Activated naive CD4-positive, alpha-beta T cell treated with Interleukin-2 at 50 U/mL for 16 hours (primary cell): ENCODE measurements around the gene APOBEC3F.
"Not testable (repeated sequence)": the region's sequence is repeated elsewhere in the genome, so short reads cannot be mapped to it uniquely, and the experiment has no call there.

ENCODE experiments used
- DNase-seq: peaks from one replicate; pipeline ENCODE4 v3.0.0-alpha.2; 2020

Gene APOBEC3F

GRCh38 chr22:39028281-39028680, 12.4 kb upstream of the APOBEC3F start:
- no peak for DNase-seq

- no peak for DNase-seq
Observed at GRCh38 chr22:39029227-39029626, 11.4 kb upstream of the APOBEC3F start.

DNA sequence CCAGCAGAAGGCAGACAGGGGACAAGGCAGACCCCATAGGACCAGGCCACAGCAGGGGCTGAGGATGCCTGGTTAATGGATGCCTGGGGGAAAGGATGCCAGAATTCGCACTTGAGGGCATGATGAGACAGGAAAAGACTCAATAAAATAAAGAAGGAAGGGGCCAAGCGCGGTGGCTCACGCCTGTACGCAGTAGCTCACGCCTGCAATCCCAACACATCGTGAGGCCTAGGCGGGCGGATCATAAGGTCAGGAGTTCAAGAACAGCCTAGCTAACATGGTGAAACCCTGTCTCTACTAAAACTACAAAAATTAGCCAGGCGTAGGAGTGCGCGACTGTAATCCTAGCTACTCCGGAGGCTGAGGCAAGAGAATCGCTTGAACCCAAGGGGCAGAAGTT, 10.0 kb upstream of the APOBEC3F start:
- no peak for DNase-seq

DNA sequence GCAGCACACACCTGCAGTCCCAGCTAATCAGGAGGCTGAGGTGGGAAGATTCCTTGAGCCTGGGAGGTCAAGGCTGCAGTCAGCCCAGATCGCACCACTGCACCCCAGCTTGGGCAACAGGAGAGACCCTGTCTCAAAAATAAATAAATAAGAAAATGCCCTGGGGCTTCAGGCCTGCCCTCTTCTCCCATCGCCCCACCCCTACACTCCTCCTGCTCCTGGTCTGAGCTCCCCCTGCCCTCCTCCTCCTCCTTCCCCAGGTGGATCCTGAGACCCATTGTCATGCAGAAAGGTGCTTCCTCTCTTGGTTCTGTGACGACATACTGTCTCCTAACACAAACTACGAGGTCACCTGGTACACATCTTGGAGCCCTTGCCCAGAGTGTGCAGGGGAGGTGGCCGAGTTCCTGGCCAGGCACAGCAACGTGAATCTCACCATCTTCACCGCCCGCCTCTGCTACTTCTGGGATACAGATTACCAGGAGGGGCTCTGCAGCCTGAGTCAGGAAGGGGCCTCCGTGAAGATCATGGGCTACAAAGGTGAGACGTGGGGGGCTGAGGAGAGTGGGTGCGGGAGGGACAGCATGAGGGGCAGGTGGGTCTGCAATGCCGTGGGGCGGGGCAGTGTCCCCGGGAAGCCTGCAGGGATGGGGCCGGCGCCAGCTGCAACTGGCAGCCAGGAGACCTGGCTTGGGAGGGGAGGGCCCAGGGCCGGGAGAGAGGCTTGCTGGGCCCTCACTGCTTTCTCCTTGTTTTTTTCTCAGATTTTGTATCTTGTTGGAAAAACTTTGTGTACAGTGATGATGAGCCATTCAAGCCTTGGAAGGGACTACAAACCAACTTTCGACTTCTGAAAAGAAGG, 9.0 kb upstream of the APOBEC3F start:
- not testable (repeated sequence) for DNase-seq

- DNase-seq = not testable (repeated sequence)
Observed at GRCh38 chr22:39037071-39037470, 3.6 kb upstream of the APOBEC3F start.

- DNase-seq = no peak
Observed at GRCh38 chr22:39039306-39040126, 1.1 kb upstream of the APOBEC3F start.

DNA sequence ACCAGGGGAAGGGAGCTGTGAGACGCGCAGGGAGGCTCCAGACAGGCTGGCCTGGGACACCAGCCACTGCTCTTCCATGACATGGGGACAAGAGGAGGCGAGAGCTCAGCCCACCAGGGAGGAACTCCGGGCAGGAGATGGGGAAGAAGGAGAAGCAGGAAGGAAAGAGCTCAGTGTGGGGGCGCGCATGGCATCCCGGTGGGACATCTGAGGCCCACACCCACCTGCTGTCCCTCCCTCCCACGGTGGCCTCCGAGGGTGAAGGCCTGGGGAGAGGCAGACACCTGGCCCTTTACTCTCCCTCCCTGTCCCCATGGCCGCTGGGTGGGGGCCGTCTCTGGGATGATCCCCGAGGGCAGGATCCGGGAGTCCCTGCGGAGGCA, 518 bp upstream of the APOBEC3F start:
- DNase-seq = not testable (repeated sequence)

DNA sequence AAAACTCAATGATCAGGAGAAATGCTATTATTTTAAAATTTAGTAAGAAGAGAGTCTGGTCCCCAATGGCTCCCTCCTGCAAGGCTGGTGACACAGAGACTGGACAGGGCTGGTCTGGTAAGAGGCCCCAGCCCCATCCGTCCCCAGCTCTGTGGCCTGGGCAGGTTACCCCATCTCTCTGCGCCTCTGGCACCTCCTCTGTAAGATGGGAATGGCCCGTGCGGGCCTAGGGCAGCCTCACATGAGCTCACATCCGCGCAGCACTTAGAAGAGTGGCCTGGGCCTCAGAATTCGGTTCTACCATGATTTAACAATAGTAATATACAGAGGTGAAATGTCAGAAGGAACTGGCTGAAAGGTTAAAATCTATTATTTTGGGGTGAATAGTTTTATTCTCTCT, 1.2 kb downstream of the APOBEC3F start:
- DNase-seq = no peak

GRCh38 chr22:39043063-39043462, 2.4 kb downstream of the APOBEC3F start:
- not testable (repeated sequence) for DNase-seq

GRCh38 chr22:39045136-39045535, 4.5 kb downstream of the APOBEC3F start:
- not testable (repeated sequence) for DNase-seq

DNA sequence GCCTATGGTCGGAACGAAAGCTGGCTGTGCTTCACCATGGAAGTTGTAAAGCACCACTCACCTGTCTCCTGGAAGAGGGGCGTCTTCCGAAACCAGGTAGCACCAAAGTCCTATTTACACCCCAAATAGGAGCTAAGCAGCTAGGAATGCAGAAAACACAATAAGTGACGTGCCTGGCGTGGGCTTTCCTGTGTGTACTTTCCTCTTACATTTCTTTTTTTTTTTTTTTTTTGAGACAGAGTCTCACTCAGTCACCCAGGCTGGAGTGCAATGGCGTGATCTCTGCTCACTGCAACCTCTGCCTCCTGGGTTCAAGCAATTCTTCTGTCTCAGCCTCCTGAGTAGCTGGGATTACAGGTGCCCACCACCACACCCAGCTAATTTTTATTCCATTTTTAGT, 8.8 kb downstream of the APOBEC3F start:
- not testable (repeated sequence) for DNase-seq

DNA sequence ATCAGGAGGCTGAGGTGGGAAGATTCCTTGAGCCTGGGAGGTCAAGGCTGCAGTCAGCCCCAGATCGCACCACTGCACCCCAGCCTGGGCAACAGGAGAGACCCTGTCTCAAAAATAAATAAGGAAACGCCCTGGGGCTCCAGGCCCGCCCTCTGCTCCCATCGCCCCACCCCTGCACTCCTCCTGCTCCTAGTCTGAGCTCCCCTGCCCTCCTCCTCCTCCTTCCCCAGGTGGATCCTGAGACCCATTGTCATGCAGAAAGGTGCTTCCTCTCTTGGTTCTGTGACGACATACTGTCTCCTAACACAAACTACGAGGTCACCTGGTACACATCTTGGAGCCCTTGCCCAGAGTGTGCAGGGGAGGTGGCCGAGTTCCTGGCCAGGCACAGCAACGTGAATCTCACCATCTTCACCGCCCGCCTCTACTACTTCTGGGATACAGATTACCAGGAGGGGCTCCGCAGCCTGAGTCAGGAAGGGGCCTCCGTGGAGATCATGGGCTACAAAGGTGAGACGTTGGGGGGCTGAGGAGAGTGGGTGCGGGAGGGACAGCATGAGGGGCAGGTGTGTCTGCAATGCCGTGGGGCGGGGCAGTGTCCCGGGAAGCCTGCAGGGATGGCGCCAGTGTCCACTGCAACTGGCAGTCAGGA, 11.3 kb downstream of the APOBEC3F start:
- DNase-seq = not testable (repeated sequence)

- no peak for DNase-seq
Observed at GRCh38 chr22:39055658-39056057, 15.0 kb downstream of the APOBEC3F start.

GRCh38 chr22:39061290-39061689, 20.6 kb downstream of the APOBEC3F start:
- DNase-seq = not testable (repeated sequence)

GRCh38 chr22:39061951-39062350, 21.3 kb downstream of the APOBEC3F start:
- DNase-seq = not testable (repeated sequence)

- DNase-seq = not testable (repeated sequence)
Observed at GRCh38 chr22:39063904-39064303, 23.2 kb downstream of the APOBEC3F start.

DNA sequence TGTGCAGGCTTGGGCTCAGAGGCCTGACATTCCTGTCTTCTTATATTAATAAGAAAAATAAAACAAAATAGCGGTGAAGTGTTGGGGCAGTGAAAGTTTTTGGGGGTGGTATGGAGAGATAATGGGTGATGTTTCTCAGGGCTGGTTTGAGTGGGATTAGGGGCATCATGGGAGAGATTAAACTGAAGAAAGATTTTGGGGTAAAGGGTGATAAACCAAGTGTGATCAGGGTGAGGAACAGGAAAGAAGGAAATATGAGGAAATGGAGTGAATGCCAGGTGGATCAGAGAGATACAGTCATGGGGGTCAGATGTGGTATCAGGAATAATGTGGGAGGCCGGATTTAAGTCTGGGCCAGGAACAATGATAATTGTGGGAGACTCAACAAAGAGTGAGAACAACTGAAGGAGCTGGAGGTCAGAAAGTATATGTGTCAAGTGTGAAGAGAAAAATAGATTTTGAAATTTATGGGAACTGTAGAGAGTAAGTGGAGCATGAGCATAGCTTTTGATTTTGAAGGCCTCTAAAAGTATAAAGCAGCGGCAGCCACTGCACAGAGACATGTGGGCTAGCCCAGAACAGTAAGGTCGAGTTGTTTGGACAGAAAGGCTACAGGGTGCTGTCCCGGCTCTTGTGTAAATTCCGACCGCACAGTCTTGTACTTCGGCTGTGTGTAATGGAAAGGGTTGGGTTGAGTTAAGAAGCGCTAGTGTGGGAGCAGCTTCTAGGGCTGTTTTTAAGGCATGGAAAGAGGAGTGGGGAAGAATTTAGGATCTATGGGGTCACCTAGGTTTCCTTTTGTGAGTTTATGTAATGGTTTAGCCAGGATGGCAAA, 26.0 kb downstream of the APOBEC3F start:
- not testable (repeated sequence) for DNase-seq

GRCh38 chr22:39068033-39068785, 27.5 kb downstream of the APOBEC3F start:
- no peak for DNase-seq

DNA sequence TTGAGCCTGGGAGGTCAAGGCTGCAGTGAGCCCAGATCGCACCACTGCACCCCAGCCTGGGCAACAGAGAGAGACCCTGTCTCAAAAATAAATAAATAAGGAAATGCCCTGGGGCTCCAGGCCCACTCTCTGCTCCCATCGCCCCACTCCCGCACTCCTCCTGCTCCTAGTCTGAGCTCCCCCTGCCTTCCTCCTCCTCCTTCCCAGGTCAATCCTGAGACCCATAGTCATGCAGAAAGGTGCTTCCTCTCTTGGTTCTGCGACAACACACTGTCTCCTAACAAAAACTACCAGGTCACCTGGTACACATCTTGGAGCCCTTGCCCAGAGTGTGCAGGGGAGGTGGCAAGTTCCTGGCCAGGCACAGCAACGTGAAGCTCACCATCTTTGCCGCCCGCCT, 29.5 kb downstream of the APOBEC3F start:
- no peak for DNase-seq

DNA sequence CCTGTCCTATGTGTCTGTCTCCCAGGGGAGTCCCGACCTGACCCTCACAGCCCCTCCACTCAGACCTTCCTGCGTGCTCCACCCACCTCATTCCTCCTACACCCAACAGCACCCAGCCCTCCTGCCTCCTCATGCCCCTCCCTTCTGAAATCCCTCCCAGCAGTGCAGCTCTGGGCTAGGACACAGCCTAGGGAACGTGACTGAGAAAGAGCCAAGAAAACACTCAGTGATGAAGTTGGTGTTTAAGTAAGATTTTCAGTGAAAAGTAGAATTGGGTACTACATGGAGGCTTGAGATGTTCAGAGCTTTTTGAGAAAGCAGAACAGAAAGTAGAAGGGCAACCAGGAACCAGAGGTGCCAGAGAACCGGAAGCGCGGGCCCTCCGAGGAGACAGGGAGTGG, 31.9 kb downstream of the APOBEC3F start:
- DNase-seq = not testable (repeated sequence)

DNA sequence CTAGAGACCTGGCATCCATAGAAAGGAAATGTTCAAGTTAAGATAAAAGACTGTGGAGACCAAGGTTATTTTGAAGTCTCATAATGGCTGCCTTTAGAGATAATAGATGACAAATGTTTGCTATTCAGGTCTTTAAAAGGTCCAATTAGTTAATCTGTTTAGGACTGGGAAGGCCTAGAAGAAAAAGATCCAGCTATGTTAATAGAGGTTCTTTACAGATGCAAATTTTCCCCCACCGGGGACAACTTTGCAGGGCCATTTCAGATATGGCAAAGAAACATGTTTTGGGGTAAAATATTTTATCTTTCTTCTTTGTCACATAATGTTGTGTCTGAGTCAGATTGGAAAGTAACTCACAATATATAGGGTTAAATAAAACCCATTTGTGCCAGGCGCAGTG, 33.3 kb downstream of the APOBEC3F start:
- DNase-seq = no peak
